Measurements from ENCODE around the gene FAM78A. TPM values are rescaled to one million over a fixed set of nuclear protein-coding genes. Genes with fewer than 3 reads are reported as not detected.

FAM78A gene
- total RNA-seq, 3 donors from 2014 or later (not counting 1 experiment from before 2014, with no cell fraction given): 57.6 to 91.7 (median 88.3) TPM

DNA sequence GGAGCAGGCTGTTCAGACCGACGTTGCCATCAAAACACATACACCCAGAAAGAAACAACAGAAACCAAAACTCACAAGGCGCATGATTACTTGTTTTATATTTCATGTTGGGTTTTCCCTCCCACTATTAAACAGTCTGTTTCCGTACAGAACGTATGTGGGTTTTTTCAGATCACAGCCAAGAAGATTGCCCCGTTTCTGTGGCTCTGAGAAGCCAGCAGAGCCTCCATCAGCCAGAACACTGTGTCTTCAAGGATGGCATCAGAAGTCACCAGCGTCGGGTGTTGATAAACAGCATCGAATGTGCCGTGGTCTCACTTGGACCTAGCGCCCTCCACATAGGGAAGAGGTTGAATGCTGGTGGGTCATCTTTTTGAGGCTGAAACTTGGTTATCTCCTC lies 42.8 kb downstream of the FAM78A start:
- Mint-ChIP-seq H3K4me1 (peaks cover 33 to 47% of the 10 kb centered on the region in 2 donors), H3K27ac (peak overlapping the region; percentile 90 to 97), H3K36me3 (peaks cover 8% of the 10 kb centered on the region), H3K27me3 (ENCODE audit: low read depth in 2 of 2) (no peaks in the 10 kb centered on the region), H3K9me3 (no peaks in the 10 kb centered on the region), H3K4me3 (peak overlapping the region; percentile 82)
- DNase-seq: peak in 1 of 2 donors; percentile 69
- Histone ChIP-seq H3K36me3 (ENCODE audit: control insufficient read depth, insufficient read depth, low read length) (peaks cover 29% of the 10 kb centered on the region), H3K27ac (ENCODE audit: low read length) (peak overlapping the region; percentile 89), H3K27me3 (ENCODE audit: control insufficient read depth, insufficient read depth, low read length) (no peaks in the 10 kb centered on the region), H3K4me3 (ENCODE audit: low read length) (no peak overlapping the region), H3K9me3 (ENCODE audit: control insufficient read depth, insufficient read depth, low read length) (no peaks in the 10 kb centered on the region), H3K4me1 (ENCODE audit: control insufficient read depth, insufficient read depth, low read length) (peaks cover 53% of the 10 kb centered on the region)
- ATAC-seq: peak; percentile 13 to 42 (median 37)
- TF ChIP-seq, protein P1, sequence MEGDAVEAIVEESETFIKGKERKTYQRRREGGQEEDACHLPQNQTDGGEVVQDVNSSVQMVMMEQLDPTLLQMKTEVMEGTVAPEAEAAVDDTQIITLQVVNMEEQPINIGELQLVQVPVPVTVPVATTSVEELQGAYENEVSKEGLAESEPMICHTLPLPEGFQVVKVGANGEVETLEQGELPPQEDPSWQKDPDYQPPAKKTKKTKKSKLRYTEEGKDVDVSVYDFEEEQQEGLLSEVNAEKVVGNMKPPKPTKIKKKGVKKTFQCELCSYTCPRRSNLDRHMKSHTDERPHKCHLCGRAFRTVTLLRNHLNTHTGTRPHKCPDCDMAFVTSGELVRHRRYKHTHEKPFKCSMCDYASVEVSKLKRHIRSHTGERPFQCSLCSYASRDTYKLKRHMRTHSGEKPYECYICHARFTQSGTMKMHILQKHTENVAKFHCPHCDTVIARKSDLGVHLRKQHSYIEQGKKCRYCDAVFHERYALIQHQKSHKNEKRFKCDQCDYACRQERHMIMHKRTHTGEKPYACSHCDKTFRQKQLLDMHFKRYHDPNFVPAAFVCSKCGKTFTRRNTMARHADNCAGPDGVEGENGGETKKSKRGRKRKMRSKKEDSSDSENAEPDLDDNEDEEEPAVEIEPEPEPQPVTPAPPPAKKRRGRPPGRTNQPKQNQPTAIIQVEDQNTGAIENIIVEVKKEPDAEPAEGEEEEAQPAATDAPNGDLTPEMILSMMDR (IDR thresholded peaks at IDR 0.05): no peak
- WGBS (ENCODE audit: insufficient coverage): 77% methylated on average over 11 of the region's 11 CpGs
- intact Hi-C loops (cut with micrococcal nuclease): loop anchor here (5.0 to 10.0 kb wide), 2 partner anchors 46 to 1121 kb away; partner anchors contain the start of gene SETX

DNA sequence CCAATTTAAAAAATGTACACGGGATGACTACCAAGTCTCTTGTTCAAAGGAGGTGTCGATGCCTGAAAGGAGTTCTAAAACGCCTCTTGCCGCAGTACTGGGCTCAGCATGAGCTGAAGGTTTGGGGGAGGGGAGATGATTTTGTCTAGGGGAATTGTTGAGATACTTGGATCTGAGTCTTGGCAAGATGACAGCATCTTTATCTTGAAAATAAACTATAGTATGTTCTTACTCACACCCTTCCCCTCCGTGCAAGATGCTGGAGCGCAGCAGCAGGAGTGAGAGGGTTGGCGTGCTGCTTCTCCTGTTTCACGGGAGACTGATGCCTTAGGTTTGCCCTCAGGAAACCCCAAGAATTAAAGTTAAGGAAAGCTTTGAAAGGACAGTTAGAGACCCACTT lies 47.3 kb downstream of the FAM78A start:
- intact Hi-C loops (cut with micrococcal nuclease): no loop called here
- Histone ChIP-seq H3K27me3 (ENCODE audit: control insufficient read depth, insufficient read depth, low read length) (no peaks in the 10 kb centered on the region), H3K4me3 (ENCODE audit: low read length) (no peak overlapping the region), H3K9me3 (ENCODE audit: control insufficient read depth, insufficient read depth, low read length) (no peaks in the 10 kb centered on the region), H3K4me1 (ENCODE audit: control insufficient read depth, insufficient read depth, low read length) (peaks cover 20% of the 10 kb centered on the region), H3K27ac (ENCODE audit: low read length) (no peak overlapping the region), H3K36me3 (ENCODE audit: control insufficient read depth, insufficient read depth, low read length) (peaks cover 31% of the 10 kb centered on the region)
- WGBS (ENCODE audit: insufficient coverage): 92% methylated on average over 8 of the region's 8 CpGs
- Mint-ChIP-seq H3K36me3 (peaks cover 8% of the 10 kb centered on the region), H3K4me1 (peaks cover 8 to 25% of the 10 kb centered on the region in 2 donors), H3K9me3 (no peaks in the 10 kb centered on the region), H3K27ac (no peak overlapping the region), H3K27me3 (ENCODE audit: low read depth in 2 of 2) (no peaks in the 10 kb centered on the region), H3K4me3 (no peak overlapping the region)
- TF ChIP-seq, protein P1 (IDR thresholded peaks at IDR 0.05): no peak
- DNase-seq (no peak), ATAC-seq (no peak)

DNA sequence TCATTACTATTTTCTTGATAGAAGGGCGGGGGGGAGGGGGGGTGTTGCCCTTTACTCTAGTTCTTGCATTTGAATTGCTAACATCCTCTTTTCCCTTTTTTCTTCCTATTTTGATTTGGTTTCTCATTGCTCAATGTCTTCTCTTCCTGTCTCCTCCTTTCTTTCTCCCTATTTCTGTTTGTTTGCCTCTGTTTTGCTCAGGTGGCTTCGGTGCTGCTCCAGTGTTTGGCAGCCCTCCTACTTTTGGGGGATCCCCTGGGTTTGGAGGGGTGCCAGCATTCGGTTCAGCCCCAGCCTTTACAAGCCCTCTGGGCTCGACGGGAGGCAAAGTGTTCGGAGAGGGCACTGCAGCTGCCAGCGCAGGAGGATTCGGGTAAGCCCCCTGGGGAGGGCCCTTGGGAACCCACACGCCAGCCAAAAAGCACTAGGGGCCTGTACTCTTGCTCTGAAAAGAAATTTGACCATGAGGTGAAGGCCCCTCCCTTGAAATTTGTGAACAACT lies 48.3 kb downstream of the FAM78A start:
- intact Hi-C loops (cut with micrococcal nuclease): no loop called here
- TF ChIP-seq, protein P1 (IDR thresholded peaks at IDR 0.05): no peak
- DNase-seq (no peak), ATAC-seq (no peak)
- Histone ChIP-seq H3K27me3 (ENCODE audit: control insufficient read depth, insufficient read depth, low read length) (no peaks in the 10 kb centered on the region), H3K9me3 (ENCODE audit: control insufficient read depth, insufficient read depth, low read length) (no peaks in the 10 kb centered on the region), H3K36me3 (ENCODE audit: control insufficient read depth, insufficient read depth, low read length) (peaks cover 24% of the 10 kb centered on the region), H3K27ac (ENCODE audit: low read length) (no peak overlapping the region), H3K4me1 (ENCODE audit: control insufficient read depth, insufficient read depth, low read length) (peaks cover 10% of the 10 kb centered on the region), H3K4me3 (ENCODE audit: low read length) (no peak overlapping the region)
- 61% methylated on average over 8 of the region's 9 CpGs for WGBS (ENCODE audit: insufficient coverage)
- H3K4me1 Mint-ChIP-seq: peaks cover 0 to 17% of the 10 kb centered on the region in 2 donors
- no peak overlapping the region for H3K4me3 Mint-ChIP-seq
- H3K27ac Mint-ChIP-seq: no peak overlapping the region
- H3K36me3 Mint-ChIP-seq: peaks cover 8% of the 10 kb centered on the region
- H3K9me3 Mint-ChIP-seq: no peaks in the 10 kb centered on the region
- no peaks in the 10 kb centered on the region for H3K27me3 Mint-ChIP-seq (ENCODE audit: low read depth in 2 of 2)
